ENCODE results near the gene CP.
"Not testable (repeated sequence)": the region's sequence is repeated elsewhere in the genome, so short reads cannot be mapped to it uniquely, and the experiment has no call there.

CP gene

DNA sequence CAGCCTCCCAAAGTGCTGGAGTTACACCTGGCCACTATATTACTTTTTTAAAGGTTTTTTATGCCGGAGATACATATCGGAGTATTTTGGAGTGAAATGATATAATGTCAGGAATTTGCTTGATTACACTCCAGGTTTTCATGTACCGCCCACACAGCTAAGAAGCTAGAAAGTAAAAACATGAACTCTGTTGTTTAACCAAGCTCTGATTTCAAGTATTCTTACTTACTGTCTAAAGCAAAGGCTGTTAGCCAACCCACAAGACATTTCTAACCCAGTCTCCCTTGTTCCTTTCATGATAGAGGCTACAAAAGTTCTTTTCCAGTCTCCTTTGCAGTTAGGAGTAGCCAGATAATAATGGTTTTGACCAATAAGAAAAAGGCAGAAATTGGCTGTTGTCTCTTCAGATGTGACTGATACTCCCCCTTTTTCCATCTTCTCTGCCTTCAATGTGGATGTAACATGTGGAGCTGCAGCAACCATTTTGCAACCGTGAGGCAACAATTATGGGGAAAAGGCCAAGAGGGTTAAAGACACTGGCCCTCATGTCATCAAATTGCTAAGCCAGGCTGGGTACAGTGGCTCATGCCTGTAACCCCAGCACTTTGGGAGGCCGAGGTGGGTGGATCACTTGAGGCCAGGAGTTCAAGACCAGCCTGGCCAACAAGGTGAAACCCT lies 6.1 kb upstream of the CP start:
- DNase-seq (ENCODE audit: low spot score), result no peak

DNA sequence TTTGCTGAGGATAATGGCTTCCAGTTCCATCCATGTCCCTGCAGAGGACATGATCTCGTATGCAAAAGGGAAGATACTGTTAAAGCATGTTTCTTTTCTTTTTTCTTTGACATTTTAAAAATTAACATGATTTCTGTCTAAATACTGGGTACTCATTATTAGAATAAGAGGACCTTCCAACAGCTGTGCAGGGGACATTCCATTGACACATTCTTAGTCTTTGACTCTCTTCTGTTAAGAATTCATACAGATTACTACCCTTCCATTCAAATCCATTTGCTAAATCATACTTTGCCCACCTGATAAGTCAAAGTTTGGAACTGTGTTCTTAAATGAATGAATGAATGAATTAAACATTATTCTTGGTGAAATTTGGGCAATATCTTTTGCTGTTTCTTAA lies 5.1 kb upstream of the CP start:
- no peak for DNase-seq (ENCODE audit: low spot score)

DNA sequence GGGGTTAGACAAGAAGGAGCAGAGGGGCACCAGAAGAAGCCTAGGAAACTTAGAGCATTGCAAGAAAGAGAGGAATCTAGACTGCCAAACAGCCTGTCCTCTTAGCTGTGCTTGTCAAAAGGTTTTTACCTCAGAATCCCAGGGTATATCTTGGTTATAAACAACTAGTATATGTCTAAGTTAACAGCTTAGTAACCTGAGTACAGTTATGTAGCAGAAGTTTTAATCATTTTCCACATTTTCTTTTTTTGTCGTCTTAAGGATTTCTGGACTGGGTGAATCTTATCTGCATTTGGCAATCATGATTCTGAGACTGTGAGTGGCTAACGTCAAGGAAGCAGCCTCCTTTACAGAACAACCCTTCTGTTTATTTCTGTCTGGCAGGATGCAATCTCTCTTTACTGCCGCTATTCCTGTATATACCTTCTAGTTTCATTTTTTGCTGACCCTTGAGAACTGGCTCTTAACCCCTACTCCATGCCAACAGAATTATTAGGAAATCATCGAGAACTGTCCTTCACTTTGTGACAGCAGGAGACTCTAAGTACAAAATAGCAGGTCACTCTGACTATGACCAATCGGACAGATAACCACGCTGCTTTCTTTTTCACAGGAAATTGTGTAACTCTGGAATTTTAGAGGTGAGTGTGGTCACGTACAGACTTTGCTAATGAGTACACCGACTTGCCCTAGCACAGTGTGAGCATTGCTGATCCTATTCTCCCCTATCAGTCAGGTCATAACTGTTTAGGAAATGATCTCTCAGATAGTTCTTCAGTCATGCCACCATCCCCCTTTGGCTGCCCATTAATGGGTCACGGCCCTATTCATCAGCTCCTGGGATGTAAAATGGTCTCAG lies 3.3 kb upstream of the CP start:
- DNase-seq (ENCODE audit: low spot score), result peak; percentile 77

DNA sequence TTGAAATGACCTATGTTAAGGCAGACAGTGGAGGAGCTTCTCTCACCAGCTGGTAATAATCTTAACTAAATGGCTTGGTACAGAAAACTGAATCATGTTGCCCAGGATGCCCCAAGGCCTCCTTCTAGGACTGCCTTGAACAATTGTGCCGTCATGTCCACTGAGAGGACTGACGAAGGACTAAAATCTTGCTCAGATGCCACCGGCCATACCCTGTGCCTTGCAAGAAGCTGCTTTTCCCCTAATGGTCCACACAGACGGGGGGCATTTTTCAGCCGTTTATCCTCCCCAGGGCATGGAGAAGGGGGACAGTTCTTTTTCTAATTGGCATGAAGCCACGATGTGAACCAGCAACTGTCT lies 1.8 kb upstream of the CP start:
- no peak for DNase-seq (ENCODE audit: low spot score)

DNA sequence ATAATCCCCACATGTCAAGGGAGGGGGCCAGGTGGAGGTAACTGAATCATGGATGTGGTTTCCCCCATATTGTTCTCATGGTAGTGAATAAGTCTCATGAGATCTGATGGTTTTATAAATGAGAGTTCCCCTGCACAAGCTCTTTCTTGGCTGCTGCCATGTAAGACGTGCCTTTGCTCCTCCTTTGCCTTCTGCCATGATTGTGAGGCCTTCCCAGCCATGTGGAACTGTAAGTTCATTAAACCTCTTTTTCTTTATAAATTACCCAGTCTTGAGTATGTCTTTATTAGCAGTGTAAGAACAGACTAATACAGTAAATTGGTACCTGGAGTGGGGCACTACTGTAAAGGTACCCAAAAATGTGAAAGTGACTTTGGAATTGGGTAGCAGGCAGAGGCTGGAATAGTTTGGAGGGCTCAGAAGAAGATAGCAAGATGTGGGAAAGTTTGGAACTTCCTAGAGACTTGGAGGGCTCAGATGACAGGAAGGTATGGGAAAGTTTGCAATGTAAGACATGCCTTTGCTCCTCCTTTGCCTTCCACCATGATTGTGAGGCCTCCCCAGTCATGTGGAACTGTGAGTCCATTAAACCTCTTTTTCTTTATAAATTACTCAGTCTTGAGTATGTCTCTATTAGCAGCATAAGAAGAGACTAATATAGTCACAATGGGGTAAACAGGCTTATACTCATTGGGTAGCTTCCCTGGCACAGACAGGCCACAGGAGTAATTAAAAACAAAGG lies 2.1 kb downstream of the CP start:
- DNase-seq (ENCODE audit: low spot score), result not testable (repeated sequence)

DNA sequence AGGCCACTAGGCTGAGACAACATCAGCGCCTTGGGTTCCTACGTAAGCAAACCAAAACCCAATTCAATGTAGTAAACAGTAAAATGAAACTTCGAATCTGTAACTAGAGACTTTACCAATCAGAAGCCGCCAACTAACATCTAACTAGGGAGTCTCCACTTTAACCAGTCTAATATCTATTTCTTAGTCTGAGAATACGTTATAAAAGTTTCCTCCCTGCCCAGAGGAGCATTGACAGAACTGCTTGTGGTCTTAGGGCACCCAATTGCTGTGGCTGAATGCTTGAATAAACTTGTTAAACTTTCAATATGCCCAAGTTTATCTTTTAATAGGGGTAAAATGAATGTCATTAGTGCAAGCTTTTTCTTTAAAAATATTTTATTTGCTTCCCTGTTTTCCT lies 4.3 kb downstream of the CP start:
- DNase-seq (ENCODE audit: low spot score), result no peak

DNA sequence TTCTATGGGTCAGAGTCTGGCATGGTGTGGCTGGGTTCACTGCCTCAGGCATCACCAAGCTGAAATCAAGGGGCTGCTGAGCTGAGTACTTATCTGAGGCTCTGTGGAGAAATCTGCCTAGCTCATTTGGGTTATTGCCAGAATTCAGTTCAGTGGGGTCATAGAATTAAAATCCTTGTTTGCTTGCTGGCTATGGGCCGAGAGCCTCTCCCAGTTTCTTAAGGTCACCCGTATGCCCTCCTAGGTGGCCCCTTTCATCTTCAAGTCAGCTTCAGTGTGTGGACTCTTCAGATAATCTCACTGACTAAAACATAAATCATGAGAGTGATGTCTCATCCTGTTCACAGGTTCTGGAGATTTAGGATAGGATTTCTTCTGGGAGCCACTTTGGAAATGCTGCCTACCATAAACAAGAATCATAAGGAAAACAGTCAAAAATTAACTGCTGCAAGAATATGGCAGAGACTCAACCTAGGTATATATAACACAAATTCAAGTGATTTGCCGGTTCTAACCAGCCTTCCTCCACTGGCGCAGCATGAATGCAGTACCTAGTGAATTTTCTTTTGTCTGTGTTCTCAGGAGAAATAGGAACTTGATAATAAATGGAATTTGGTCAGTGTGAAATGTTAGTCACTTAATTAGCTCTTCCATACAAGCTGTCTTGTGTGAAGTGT lies 5.3 kb downstream of the CP start:
- DNase-seq (ENCODE audit: low spot score), result no peak

DNA sequence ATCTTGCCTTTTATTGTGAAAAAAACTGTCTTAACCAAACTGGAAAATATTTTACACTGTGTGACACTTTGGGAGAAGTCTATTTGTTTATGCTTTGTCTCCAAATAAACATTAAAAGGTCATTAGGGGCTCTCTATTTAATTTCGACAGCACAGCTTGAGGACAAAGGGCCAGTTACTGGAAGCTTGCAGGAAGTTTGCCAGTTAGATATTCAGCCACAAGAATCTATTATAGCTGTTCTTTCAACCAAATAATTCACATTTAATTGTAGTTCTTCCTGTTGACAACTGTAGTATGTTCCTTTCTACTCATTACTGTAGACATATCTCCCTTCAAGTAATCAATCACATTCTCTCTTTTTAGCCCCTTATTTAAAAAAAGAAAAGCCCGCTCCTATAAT lies 6.1 kb downstream of the CP start:
- no peak for DNase-seq (ENCODE audit: low spot score)

DNA sequence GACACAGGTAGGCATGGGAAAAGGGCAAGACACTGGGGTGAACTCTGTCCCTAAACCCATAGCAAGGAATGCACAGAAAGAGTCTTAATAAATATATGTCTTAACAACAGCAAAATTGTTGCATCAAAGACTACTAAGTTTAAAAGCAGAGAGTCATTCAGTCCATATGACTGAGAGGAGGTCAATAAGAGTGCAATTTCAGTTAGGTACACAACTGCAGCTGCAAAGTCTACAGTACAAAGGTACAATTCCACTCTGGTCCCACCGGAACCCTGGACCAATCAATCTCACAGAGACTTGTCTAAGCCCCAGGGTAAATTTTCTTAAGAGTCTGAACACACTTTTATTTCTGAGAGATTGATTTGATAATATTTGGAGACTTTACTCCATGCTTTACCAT lies 6.9 kb downstream of the CP start:
- DNase-seq (ENCODE audit: low spot score), result no peak

DNA sequence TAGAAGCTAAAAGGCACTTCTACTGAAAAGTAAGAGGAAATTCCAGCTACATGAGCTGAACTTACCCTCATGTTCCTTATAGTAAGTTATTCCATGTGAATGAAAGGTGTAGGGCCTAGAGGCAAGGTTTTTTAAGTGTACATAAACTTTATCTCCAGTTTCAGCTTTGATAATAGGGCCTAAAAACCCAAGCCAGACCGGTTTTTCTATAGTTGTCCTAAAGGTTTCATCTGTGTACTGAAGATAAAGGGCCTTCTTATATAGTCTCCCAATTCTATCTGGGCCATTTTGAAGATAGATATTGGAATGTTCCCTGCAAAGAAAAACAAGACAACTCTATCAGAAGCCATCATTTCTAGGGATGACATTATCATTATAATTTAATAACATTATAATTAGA lies 9.2 kb downstream of the CP start:
- DNase-seq (ENCODE audit: low spot score), result no peak

DNA sequence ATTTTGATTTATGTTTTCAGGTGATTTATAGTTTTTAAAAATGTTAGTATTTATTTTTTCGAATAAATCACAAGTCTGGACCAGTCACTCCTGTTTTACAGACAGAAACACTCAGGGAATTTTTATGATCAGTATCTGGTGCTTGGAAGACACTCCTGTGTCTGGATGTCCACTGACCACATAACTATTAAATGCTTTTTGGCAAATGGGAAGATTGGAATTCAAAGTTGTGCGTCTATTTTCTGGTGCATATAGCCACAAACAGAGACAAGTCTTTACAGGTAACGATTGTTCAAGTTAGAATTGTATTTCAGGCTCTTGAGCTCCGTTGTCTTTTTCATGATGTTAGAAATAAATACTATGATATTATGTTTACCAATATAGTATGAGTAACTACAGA lies 12.2 kb downstream of the CP start:
- DNase-seq (ENCODE audit: low spot score), result no peak

DNA sequence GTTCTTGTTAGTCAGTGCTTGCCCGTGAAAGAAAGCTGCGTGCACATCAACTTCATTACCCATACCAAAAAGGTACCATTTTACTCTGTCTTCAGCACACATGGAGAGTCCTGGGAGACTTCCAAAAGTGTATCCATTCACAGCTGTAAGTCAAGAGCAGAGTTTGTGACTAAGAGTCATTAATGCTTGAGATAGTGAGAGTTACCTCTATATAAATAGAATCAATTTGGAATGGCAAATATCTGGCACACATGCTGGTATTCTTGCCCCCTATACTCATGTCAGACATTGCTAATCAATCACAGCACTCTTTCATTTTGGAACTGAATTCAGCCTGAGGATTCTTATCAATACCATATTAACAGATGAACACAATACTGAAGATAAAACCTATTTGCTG lies 14.2 kb downstream of the CP start:
- no peak for DNase-seq (ENCODE audit: low spot score)

DNA sequence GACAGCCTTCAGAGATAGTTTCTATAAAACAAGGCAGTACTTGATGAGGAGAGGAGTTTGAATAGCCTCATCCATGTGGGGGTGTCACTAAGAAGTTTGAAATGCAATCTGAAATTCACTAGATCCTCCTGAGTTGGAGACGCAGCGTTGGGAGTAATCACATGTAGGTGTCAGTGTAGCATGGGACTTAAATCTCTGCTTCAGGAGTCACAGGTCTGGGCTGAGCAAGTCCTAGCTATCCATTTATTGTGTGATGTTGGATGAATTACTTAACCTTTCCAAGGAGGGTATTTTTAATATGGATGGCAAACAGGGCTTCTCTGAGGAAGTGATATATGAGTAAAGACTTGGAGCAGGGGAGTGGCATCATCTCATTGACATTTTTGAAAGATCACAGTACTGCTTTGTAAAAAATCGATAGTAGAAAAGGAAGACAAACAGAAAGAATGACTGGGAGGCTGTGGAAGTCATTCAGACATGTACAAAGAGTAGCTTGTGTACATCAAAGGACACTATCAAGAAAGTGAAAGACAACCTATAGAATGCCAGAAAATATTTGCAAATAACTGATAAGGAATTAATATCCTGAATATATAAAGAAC lies 17.1 kb downstream of the CP start:
- DNase-seq (ENCODE audit: low spot score), result no peak

DNA sequence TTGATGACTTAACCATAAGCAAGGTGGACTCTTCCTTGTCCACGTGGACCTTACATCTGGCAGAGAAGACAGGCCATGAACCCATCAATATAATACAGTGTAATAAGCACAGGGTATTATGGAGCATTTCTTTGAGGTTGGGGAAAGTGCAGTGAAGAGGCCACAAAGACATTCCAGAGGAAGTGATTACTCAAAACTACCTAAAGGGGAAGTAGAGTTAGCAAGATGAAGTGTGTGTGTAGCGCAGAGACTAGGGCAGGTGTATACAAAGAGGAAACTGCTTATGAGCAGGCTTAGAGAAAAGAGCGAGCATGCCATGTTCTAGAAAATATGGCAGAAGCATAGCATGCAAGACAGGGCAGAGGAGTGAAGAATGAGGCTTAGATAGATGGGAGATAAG lies 17.9 kb downstream of the CP start:
- no peak for DNase-seq (ENCODE audit: low spot score)

DNA sequence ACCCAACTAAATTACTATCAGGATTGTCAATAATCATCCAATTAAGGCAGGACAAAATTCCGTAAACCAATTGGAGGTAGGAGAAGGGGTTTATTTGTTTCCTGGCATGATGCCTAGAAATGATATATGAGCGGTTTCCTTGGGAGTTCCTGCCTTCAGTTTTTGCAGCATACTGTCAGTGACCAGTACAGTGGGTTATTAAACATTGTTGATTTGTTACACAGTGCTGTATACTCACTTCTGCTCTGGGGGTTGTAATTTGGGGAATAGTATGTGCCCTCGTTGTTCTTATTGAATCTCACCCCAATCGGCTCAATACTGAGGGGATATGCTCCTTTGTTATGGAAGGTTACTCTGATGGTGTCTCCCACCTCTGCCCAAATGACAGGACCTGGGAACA lies 22.2 kb downstream of the CP start:
- no peak for DNase-seq (ENCODE audit: low spot score)

DNA sequence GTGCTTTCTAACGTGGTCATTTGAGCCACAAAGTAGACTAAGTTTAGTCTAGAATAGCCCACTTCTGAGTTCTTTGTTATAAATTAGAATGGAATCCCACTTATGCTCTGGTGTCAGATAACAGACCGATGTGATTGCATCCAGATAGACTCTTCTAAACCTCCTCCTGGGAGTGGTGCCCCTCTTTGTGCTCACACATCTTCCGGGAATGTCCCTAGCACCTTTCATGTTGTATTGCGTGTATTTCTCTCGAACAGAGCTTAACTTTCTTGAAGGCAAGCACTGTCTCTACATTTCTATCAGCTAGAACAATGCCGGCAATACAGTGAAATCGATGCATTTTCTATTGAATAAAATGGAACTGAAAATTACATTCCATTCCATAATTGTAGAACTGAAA lies 23.0 kb downstream of the CP start:
- no peak for DNase-seq (ENCODE audit: low spot score)

DNA sequence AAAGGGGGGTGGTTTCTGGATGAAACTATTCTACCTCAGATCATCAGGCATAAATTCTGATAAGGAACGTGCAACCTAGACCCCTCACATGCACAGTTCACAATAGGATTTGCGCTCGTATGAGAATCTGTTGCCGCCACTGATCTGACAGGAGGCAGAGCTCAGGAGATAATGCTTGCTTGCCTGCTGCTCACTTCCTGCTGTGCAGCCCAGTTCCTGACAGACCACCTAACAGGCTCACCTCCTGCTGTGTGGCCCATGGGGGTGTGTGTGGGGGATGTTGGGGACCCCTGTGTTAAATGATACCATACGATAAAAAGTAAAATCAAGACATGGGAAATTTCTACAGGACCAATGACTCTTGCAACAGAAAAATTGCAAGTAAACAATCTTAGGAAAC lies 24.0 kb downstream of the CP start:
- no peak for DNase-seq (ENCODE audit: low spot score)

DNA sequence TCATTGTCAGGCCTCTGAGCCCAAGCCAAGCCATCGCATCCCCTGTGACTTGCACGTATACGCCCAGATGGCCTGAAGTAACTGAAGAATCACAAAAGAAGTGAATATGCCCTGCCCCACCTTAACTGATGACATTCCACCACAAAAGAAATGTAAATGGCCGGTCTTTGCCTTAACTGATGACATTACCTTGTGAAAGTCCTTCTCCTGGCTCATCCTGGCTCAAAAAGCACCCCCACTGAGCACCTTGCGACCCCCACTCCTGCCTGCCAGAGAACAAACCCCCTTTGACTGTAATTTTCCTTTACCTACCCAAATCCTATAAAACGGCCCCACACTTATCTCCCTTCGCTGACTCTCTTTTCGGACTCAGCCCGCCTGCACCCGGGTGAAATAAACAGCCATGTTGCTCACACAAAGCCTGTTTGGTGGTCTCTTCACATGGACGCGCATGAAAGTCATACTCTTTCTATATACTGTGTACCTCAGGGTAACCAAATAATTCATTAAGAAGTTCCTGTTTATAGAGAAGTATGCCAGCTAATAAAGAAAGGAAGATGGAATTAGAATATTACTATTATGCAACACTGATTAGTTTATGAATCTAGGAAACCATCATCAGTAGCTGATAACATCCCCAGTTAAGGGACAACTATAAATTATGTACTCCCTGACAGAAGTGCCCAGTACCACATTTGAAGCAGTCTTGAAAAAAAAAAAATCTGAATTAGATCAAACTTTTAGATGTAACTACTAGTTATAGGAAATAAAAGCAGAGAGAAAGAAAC lies 24.6 kb downstream of the CP start:
- not testable (repeated sequence) for DNase-seq (ENCODE audit: low spot score)

DNA sequence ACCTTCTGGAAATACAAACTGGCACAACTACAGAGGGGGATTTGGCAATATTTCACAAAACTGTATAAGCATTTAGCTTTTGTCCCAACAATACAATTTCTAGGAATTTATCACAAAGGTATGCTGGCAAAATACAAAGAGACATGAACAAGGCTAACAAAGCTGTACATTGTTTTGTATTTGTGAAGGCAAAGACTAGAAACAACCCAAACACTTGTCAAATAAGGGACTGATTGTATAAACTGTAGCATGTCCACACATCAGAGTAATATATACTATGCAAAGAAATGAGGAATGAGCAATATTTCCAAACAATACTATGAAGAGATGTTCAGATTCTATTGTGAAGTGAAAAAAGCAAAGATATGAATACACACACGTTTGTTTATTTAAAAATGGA lies 26.4 kb downstream of the CP start:
- no peak for DNase-seq (ENCODE audit: low spot score)

DNA sequence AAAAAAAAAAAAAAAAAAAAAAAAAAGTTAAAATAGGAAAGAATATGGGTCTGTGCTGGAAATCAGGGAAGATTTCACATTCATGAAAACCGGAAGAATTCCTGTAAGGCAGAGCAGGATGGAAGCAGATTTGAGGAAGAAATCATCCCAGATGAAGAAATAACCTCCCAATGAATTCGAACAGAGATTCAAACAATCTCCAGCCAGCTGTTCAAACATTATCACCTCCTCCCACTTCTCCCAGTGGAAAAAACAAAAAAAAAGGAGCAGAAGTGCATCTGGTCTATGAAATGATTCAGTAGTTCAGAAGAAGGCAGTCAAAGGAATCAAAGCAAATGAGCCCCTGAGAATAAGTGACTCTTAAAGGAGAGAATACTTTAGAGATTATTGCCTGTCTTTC lies 33.1 kb downstream of the CP start:
- DNase-seq (ENCODE audit: low spot score), result no peak

DNA sequence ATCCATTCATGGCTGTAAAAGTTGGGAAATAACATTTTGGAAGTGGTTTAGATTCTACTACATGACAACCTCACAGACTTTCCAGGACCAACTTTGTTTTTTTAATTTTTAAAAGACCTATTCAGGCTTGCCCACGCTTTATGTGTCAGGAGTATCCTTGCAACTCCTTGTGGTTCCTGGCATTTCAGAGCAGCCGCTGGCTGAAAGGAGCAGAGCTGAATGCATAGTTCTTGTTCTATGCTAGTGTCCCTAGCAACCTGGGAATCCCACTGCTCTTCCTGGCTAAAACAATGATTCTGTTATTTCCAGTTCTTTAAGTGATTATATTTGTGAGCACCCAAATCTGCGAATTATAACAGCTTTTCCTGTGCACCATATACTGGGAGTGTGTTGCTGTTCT lies 34.9 kb downstream of the CP start:
- DNase-seq (ENCODE audit: low spot score), result no peak
